ENCODE results near the gene TFF2. TPM values are rescaled to one million over a fixed set of nuclear protein-coding genes. Genes with fewer than 3 reads are reported as not detected.

Gene TFF2
- polyA plus RNA-seq, 4 donors = 0.21 to 5.0 (median 1.4) TPM; not detected in 1

GRCh38 chr21:42379426-42380215, 28.8 kb upstream of the TFF2 start:
- H3K27me3 ChIP-seq (ENCODE audit: control insufficient read depth in 3 of 3, insufficient read depth in 3 of 3, low read length in 3 of 3) = no peaks in the 10 kb centered on the region
- 84 to 89% (median 85%) methylated on average over 17 of the region's 17 CpGs for WGBS, 3 donors
- no peak for FAIRE-seq
- H3K9me3 ChIP-seq (ENCODE audit: control insufficient read depth in 2 of 2, insufficient read depth in 1 of 2, low read depth in 1 of 2, low read length in 1 of 2) = peaks cover 0 to 17% of the 10 kb centered on the region in 2 donors
- H3K4me1 ChIP-seq (ENCODE audit: control insufficient read depth in 3 of 3, insufficient read depth in 2 of 3, low read depth in 1 of 3, low read length in 2 of 3) = peaks cover 0 to 33% (median 0%) of the 10 kb centered on the region in 3 donors
- peaks cover 0 to 18% (median 0%) of the 10 kb centered on the region in 3 donors for H3K36me3 ChIP-seq (ENCODE audit: control insufficient read depth in 3 of 3, insufficient read depth in 2 of 3, low read depth in 1 of 3, low read length in 3 of 3)
- H3K4me3 ChIP-seq (ENCODE audit: low read depth in 1 of 3, low read length in 3 of 3) = no peak overlapping the region
- no peak overlapping the region for H3K27ac ChIP-seq (ENCODE audit: low read depth in 1 of 3, low read length in 2 of 3)
- DNase-seq = no peak

GRCh38 chr21:42378418-42378817, 27.6 kb upstream of the TFF2 start:
- Histone ChIP-seq H3K36me3 (ENCODE audit: control insufficient read depth in 3 of 3, insufficient read depth in 2 of 3, low read depth in 1 of 3, low read length in 3 of 3) (peaks cover 0 to 17% (median 0%) of the 10 kb centered on the region in 3 donors), H3K27me3 (ENCODE audit: control insufficient read depth in 3 of 3, insufficient read depth in 3 of 3, low read length in 3 of 3) (no peaks in the 10 kb centered on the region), H3K27ac (ENCODE audit: low read depth in 1 of 3, low read length in 2 of 3) (no peak overlapping the region), H3K4me3 (ENCODE audit: low read depth in 1 of 3, low read length in 3 of 3) (no peak overlapping the region), H3K4me1 (ENCODE audit: control insufficient read depth in 3 of 3, insufficient read depth in 2 of 3, low read depth in 1 of 3, low read length in 2 of 3) (peaks cover 0 to 21% (median 0%) of the 10 kb centered on the region in 3 donors), H3K9me3 (ENCODE audit: control insufficient read depth in 2 of 2, insufficient read depth in 1 of 2, low read depth in 1 of 2, low read length in 1 of 2) (peaks cover 0 to 17% of the 10 kb centered on the region in 2 donors)
- DNase-seq = no peak
- FAIRE-seq = no peak
- 79 to 89% (median 87%) methylated on average over 8 of the region's 8 CpGs for WGBS, 3 donors

GRCh38 chr21:42377951-42378340, 27.2 kb upstream of the TFF2 start:
- Histone ChIP-seq H3K27ac (ENCODE audit: low read depth in 1 of 3, low read length in 2 of 3) (no peak overlapping the region), H3K4me3 (ENCODE audit: low read depth in 1 of 3, low read length in 3 of 3) (no peak overlapping the region), H3K4me1 (ENCODE audit: control insufficient read depth in 3 of 3, insufficient read depth in 2 of 3, low read depth in 1 of 3, low read length in 2 of 3) (peaks cover 0 to 17% (median 0%) of the 10 kb centered on the region in 3 donors), H3K27me3 (ENCODE audit: control insufficient read depth in 3 of 3, insufficient read depth in 3 of 3, low read length in 3 of 3) (no peaks in the 10 kb centered on the region), H3K9me3 (ENCODE audit: control insufficient read depth in 2 of 2, insufficient read depth in 1 of 2, low read depth in 1 of 2, low read length in 1 of 2) (peaks cover 0 to 17% of the 10 kb centered on the region in 2 donors), H3K36me3 (ENCODE audit: control insufficient read depth in 3 of 3, insufficient read depth in 2 of 3, low read depth in 1 of 3, low read length in 3 of 3) (peaks cover 0 to 16% (median 0%) of the 10 kb centered on the region in 3 donors)
- no peak for DNase-seq
- FAIRE-seq = no peak
- 84 to 93% (median 87%) methylated on average over 5 of the region's 5 CpGs for WGBS, 3 donors

- DNase-seq = no peak
- Histone ChIP-seq H3K27me3 (ENCODE audit: control insufficient read depth in 3 of 3, insufficient read depth in 3 of 3, low read length in 3 of 3) (no peaks in the 10 kb centered on the region), H3K9me3 (ENCODE audit: control insufficient read depth in 2 of 2, insufficient read depth in 1 of 2, low read depth in 1 of 2, low read length in 1 of 2) (peaks cover 0 to 12% of the 10 kb centered on the region in 2 donors), H3K36me3 (ENCODE audit: control insufficient read depth in 3 of 3, insufficient read depth in 2 of 3, low read depth in 1 of 3, low read length in 3 of 3) (peaks cover 0 to 16% (median 0%) of the 10 kb centered on the region in 3 donors), H3K4me3 (ENCODE audit: low read depth in 1 of 3, low read length in 3 of 3) (no peak overlapping the region), H3K27ac (ENCODE audit: low read depth in 1 of 3, low read length in 2 of 3) (no peak overlapping the region), H3K4me1 (ENCODE audit: control insufficient read depth in 3 of 3, insufficient read depth in 2 of 3, low read depth in 1 of 3, low read length in 2 of 3) (peaks cover 0 to 17% (median 0%) of the 10 kb centered on the region in 3 donors)
- WGBS, 3 donors = 85% methylated on average over 24 of the region's 24 CpGs
- no peak for FAIRE-seq
These were observed 26.6 kb upstream of the TFF2 start for GRCh38 chr21:42377211-42377950.

- H3K36me3 ChIP-seq (ENCODE audit: control insufficient read depth in 3 of 3, insufficient read depth in 2 of 3, low read depth in 1 of 3, low read length in 3 of 3) = peaks cover 0 to 21% (median 0%) of the 10 kb centered on the region in 3 donors
- H3K4me3 ChIP-seq (ENCODE audit: low read depth in 1 of 3, low read length in 3 of 3) = no peak overlapping the region
- WGBS, 3 donors = 50 to 69% (median 53%) methylated on average over 32 of the region's 32 CpGs
- DNase-seq = peak in 1 of 2 donors; percentile 38
- FAIRE-seq = no peak
- no peaks in the 10 kb centered on the region for H3K27me3 ChIP-seq (ENCODE audit: control insufficient read depth in 3 of 3, insufficient read depth in 3 of 3, low read length in 3 of 3)
- no peak overlapping the region for H3K27ac ChIP-seq (ENCODE audit: low read depth in 1 of 3, low read length in 2 of 3)
- H3K9me3 ChIP-seq (ENCODE audit: control insufficient read depth in 2 of 2, insufficient read depth in 1 of 2, low read depth in 1 of 2, low read length in 1 of 2) = peaks cover 0 to 4% of the 10 kb centered on the region in 2 donors
- peaks cover 0 to 17% (median 0%) of the 10 kb centered on the region in 3 donors for H3K4me1 ChIP-seq (ENCODE audit: control insufficient read depth in 3 of 3, insufficient read depth in 2 of 3, low read depth in 1 of 3, low read length in 2 of 3)
These were observed 25.7 kb upstream of the TFF2 start for GRCh38 chr21:42376338-42376982.

GRCh38 chr21:42375966-42376337, 25.2 kb upstream of the TFF2 start:
- Histone ChIP-seq H3K27me3 (ENCODE audit: control insufficient read depth in 3 of 3, insufficient read depth in 3 of 3, low read length in 3 of 3) (no peaks in the 10 kb centered on the region), H3K27ac (ENCODE audit: low read depth in 1 of 3, low read length in 2 of 3) (peak overlapping the region in 1 of 3 donors; percentile 24), H3K4me1 (ENCODE audit: control insufficient read depth in 3 of 3, insufficient read depth in 2 of 3, low read depth in 1 of 3, low read length in 2 of 3) (peaks cover 0 to 14% (median 0%) of the 10 kb centered on the region in 3 donors), H3K9me3 (ENCODE audit: control insufficient read depth in 2 of 2, insufficient read depth in 1 of 2, low read depth in 1 of 2, low read length in 1 of 2) (no peaks in the 10 kb centered on the region), H3K4me3 (ENCODE audit: low read depth in 1 of 3, low read length in 3 of 3) (no peak overlapping the region), H3K36me3 (ENCODE audit: control insufficient read depth in 3 of 3, insufficient read depth in 2 of 3, low read depth in 1 of 3, low read length in 3 of 3) (peaks cover 0 to 20% (median 0%) of the 10 kb centered on the region in 3 donors)
- no peak for DNase-seq
- no peak for FAIRE-seq
- 63 to 76% (median 74%) methylated on average over 3 of the region's 3 CpGs for WGBS, 3 donors

- peaks cover 0 to 19% (median 0%) of the 10 kb centered on the region in 3 donors for H3K36me3 ChIP-seq (ENCODE audit: control insufficient read depth in 3 of 3, insufficient read depth in 2 of 3, low read depth in 1 of 3, low read length in 3 of 3)
- H3K4me1 ChIP-seq (ENCODE audit: control insufficient read depth in 3 of 3, insufficient read depth in 2 of 3, low read depth in 1 of 3, low read length in 2 of 3) = peaks cover 0 to 14% (median 0%) of the 10 kb centered on the region in 3 donors
- WGBS, 3 donors = 30 to 59% (median 57%) methylated on average over 11 of the region's 11 CpGs
- H3K27me3 ChIP-seq (ENCODE audit: control insufficient read depth in 3 of 3, insufficient read depth in 3 of 3, low read length in 3 of 3) = no peaks in the 10 kb centered on the region
- FAIRE-seq = no peak
- no peaks in the 10 kb centered on the region for H3K9me3 ChIP-seq (ENCODE audit: control insufficient read depth in 2 of 2, insufficient read depth in 1 of 2, low read depth in 1 of 2, low read length in 1 of 2)
- peak in 1 of 2 donors; percentile 73 for DNase-seq
- H3K27ac ChIP-seq (ENCODE audit: low read depth in 1 of 3, low read length in 2 of 3) = no peak overlapping the region
- no peak overlapping the region for H3K4me3 ChIP-seq (ENCODE audit: low read depth in 1 of 3, low read length in 3 of 3)
These were observed 24.7 kb upstream of the TFF2 start for GRCh38 chr21:42375506-42375905.

GRCh38 chr21:42374864-42375499, 24.2 kb upstream of the TFF2 start:
- H3K36me3 ChIP-seq (ENCODE audit: control insufficient read depth in 3 of 3, insufficient read depth in 2 of 3, low read depth in 1 of 3, low read length in 3 of 3) = peaks cover 0 to 15% (median 0%) of the 10 kb centered on the region in 3 donors
- H3K4me3 ChIP-seq (ENCODE audit: low read depth in 1 of 3, low read length in 3 of 3) = no peak overlapping the region
- no peak for DNase-seq
- FAIRE-seq = no peak
- no peaks in the 10 kb centered on the region for H3K9me3 ChIP-seq (ENCODE audit: control insufficient read depth in 2 of 2, insufficient read depth in 1 of 2, low read depth in 1 of 2, low read length in 1 of 2)
- peaks cover 0 to 14% (median 0%) of the 10 kb centered on the region in 3 donors for H3K4me1 ChIP-seq (ENCODE audit: control insufficient read depth in 3 of 3, insufficient read depth in 2 of 3, low read depth in 1 of 3, low read length in 2 of 3)
- no peaks in the 10 kb centered on the region for H3K27me3 ChIP-seq (ENCODE audit: control insufficient read depth in 3 of 3, insufficient read depth in 3 of 3, low read length in 3 of 3)
- no peak overlapping the region for H3K27ac ChIP-seq (ENCODE audit: low read depth in 1 of 3, low read length in 2 of 3)
- WGBS, 3 donors = 45 to 73% (median 60%) methylated on average over 21 to 23 of the region's 23 CpGs

All from small intestine (tissue), 7 donors.